Measurements from ENCODE around the gene SEMA5A. TPM values are rescaled to one million over a fixed set of nuclear protein-coding genes. Genes with fewer than 3 reads are reported as not detected.

SEMA5A gene
- total and polyA plus RNA-seq, 2 of the 8 experiments (the other 6 are each of a cell fraction or from before 2014, with no cell fraction given), result 5.3 to 8.9 TPM

- TF ChIP-seq E2F6 (IDR thresholded peaks at IDR 0.05) (no peak), SIN3A (conservative IDR thresholded peaks at IDR 0.05 in 1 of 2, IDR thresholded peaks at IDR 0.05 in 1 of 2; ENCODE audit: low read depth in 1 of 2, low read length in 2 of 2) (no peak), CTCF (IDR thresholded peaks at IDR 0.05; ENCODE audit: control extremely low read depth in 1 of 3, insufficient read depth in 1 of 3, low read depth in 1 of 3, low read length in 3 of 3) (no peak), KDM4A (IDR thresholded peaks at IDR 0.05; ENCODE audit: low read depth, low read length, severe bottlenecking) (no peak), POU5F1 (IDR thresholded peaks at IDR 0.05; ENCODE audit: low read depth, low read length) (no peak), TAF1 (IDR thresholded peaks at IDR 0.05; ENCODE audit: low read depth, low read length) (no peak), JUND (IDR thresholded peaks at IDR 0.05; ENCODE audit: low read length) (no peak), ZNF274 (IDR thresholded peaks at IDR 0.05; ENCODE audit: borderline replicate concordance, extremely low read depth, low read length) (no peak)
Measured at GRCh38 chr5:9386945-9387344, 158.9 kb downstream of the SEMA5A start (continued).

All from H1 (cell line).